Small intestine (tissue), 7 donors: ENCODE measurements around the gene TPSAB1. TPM values are rescaled to one million over a fixed set of nuclear protein-coding genes. Genes with fewer than 3 reads are reported as not detected.
A peak's percentile ranks its signal among the peaks of the same experiment; 100 is the strongest.

Source experiments
- DNase-seq, 2 donors: peaks; one replicate each; pipeline versions ENCODE4 v3.0.0 to v3.0.0-alpha.2; 2013
- FAIRE-seq: peaks from 2 replicates; lab custom pipeline; 2012; peaks lifted over from hg19 to GRCh38; lab: Jason Lieb, UNC
- H3K27ac ChIP-seq, 3 donors: one replicate each; pipeline ENCODE4 v1.5.1; 2013; ENCODE audit warnings: low read length in 2 of 3, mild to moderate bottlenecking in 2 of 3, control low read depth in 1 of 3, inconsistent platforms in 1 of 3, low read depth in 1 of 3, moderate library complexity in 1 of 3
- H3K27me3 ChIP-seq, 3 donors: one replicate each; pipeline ENCODE4 v1.6.1; 2013; ENCODE audit warnings: low read length in 3 of 3, inconsistent platforms in 1 of 3; ENCODE audit not compliant: control insufficient read depth in 3 of 3, insufficient read depth in 3 of 3
- H3K36me3 ChIP-seq, 3 donors: one replicate each; pipeline ENCODE4 v1.6.1; 2013; ENCODE audit warnings: low read length in 3 of 3, inconsistent platforms in 1 of 3, low read depth in 1 of 3, mild to moderate bottlenecking in 1 of 3, moderate library complexity in 1 of 3; ENCODE audit not compliant: control insufficient read depth in 3 of 3, insufficient read depth in 2 of 3
- H3K4me1 ChIP-seq, 3 donors: one replicate each; pipeline ENCODE4 v1.6.1; 2013; ENCODE audit warnings: low read length in 2 of 3, inconsistent platforms in 1 of 3, low read depth in 1 of 3, mild to moderate bottlenecking in 1 of 3, moderate library complexity in 1 of 3; ENCODE audit not compliant: control insufficient read depth in 3 of 3, insufficient read depth in 2 of 3
- H3K4me3 ChIP-seq, 3 donors: one replicate each; pipeline ENCODE4 v1.5.1; 2013; ENCODE audit warnings: low read length in 3 of 3, control low read depth in 1 of 3, inconsistent platforms in 1 of 3, low read depth in 1 of 3, mild to moderate bottlenecking in 1 of 3, moderate library complexity in 1 of 3
- H3K9me3 ChIP-seq, 2 donors: one replicate each; pipeline ENCODE4 v1.6.1; 2013; ENCODE audit warnings: low read depth in 1 of 2, low read length in 1 of 2; ENCODE audit not compliant: control insufficient read depth in 2 of 2, insufficient read depth in 1 of 2
- WGBS, 3 donors: extraction: QIAGEN DNeasy Blood & Tissue Kit; methylation state at CpG; one replicate each; pipeline ENCODE4 v1.1.7; 2013; 5-methylcytosine and 5-hydroxymethylcytosine counted together
- polyA plus RNA-seq, 4 donors: library from polyadenylated mRNA; stranded (reverse) in 3 of 4; unstranded in 1 of 4; fragments of 200-250 nt in 3 of 4; fragments of 120-200 nt in 1 of 4; gene quantifications; one replicate each; pipeline versions ENCODE4 v1.2.1 to v1.2.3, GENCODE V29; 2013
- donor health status: healthy with polysubstance abuse.
- donor health status: control.
- donor health status: control.
- donor health status: Bipolar disorder and iron deficiency.
- donor health status: healthy.

The TPSAB1 gene
- polyA plus RNA-seq, 4 donors = 0.10 to 50.5 (median 15.4) TPM

- H3K27me3 ChIP-seq = peaks cover 0 to 33% (median 17%) of the 10 kb centered on the region in 3 donors
Observed at GRCh38 chr16:1289477-1289866, 49.0 kb downstream of the TPSAB1 start.

GRCh38 chr16:1290063-1290501, 49.6 kb downstream of the TPSAB1 start:
- H3K27ac ChIP-seq = no peak overlapping the region
- H3K4me1 ChIP-seq = peaks cover 0 to 7% (median 0%) of the 10 kb centered on the region in 3 donors
- H3K9me3 ChIP-seq = no peaks in the 10 kb centered on the region
- FAIRE-seq = no peak
- no peak for DNase-seq
- no peaks in the 10 kb centered on the region for H3K36me3 ChIP-seq
- 35 to 74% (median 54%) methylated on average over 14 to 22 of the region's 22 CpGs for WGBS, 3 donors
- no peak overlapping the region for H3K4me3 ChIP-seq
- peaks cover 0 to 33% (median 17%) of the 10 kb centered on the region in 3 donors for H3K27me3 ChIP-seq

More at GRCh38 chr16:1289477-1289866, 49.0 kb downstream of the TPSAB1 start:
- WGBS, 3 donors = 16 to 27% (median 21%) methylated on average over 16 to 17 of the region's 17 CpGs
- H3K4me3 ChIP-seq = no peak overlapping the region
- no peaks in the 10 kb centered on the region for H3K36me3 ChIP-seq
- H3K4me1 ChIP-seq = peaks cover 0 to 7% (median 0%) of the 10 kb centered on the region in 3 donors
- FAIRE-seq (no peak), DNase-seq (no peak)
- H3K27ac ChIP-seq = no peak overlapping the region
- H3K9me3 ChIP-seq = no peaks in the 10 kb centered on the region

DNA sequence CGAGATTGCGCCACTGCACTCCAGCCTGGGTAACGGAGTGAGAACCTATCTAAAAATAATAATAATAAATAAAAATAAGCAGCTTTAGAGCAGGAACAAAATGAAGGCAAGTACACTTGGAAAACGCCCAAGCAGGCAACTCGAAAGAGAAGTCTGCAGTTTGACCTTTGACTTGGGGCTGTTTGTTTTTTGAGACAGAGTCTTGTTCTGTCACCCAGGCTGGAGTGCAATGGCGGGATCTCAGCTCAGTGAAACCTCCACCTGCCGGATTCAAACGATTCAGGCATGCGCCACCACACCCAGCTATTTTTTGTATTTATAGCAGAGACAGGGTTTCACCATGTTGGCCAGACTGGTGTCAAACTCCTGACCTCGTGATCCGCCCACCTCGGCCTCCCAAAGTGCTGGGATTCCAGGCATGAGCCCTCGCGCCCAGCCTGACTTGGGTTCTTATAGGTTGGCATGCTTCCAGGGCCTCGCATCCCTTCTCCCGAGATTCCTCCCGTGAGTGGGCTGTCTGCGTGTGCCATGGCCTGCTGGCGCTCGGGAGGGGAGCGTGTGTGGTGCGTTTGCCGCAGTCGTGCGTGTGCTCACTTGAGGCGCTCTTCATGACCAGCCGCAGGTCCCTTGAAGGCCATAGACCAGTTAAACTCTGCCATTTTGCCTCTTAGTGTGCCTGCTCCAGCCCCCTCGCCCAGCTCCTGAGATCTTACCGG, 50.5 kb downstream of the TPSAB1 start:
- Histone ChIP-seq H3K9me3 (no peaks in the 10 kb centered on the region), H3K27ac (no peak overlapping the region), H3K27me3 (peaks cover 0 to 29% (median 17%) of the 10 kb centered on the region in 3 donors), H3K4me3 (no peak overlapping the region), H3K36me3 (no peaks in the 10 kb centered on the region), H3K4me1 (peaks cover 0 to 7% (median 0%) of the 10 kb centered on the region in 3 donors)
- DNase-seq (peak in 1 of 2 donors; percentile 74), FAIRE-seq (no peak)
- 28 to 50% (median 45%) methylated on average over 29 of the region's 29 CpGs for WGBS, 3 donors

DNA sequence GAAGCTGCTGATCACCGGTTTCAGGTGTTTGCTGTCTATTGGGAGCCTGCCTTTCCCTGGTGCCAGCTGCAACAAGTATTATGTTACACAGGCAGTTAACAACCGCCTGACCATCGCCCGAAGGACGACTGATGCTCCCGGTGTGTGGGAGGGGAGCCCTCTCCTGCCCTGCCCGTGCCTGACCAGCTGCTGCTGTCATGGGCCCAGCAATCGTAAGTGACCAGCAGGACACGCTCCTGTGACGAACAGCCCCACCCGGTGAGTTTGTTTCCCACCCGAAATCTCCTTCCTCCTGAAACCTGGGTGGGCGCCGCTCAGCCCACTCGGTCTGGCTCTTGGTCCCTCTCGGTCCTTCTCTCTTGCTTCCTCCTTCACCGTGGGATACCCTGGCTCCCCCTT, 51.1 kb downstream of the TPSAB1 start:
- Histone ChIP-seq H3K4me1 (peaks cover 0 to 8% (median 0%) of the 10 kb centered on the region in 3 donors), H3K36me3 (no peaks in the 10 kb centered on the region), H3K4me3 (no peak overlapping the region), H3K9me3 (no peaks in the 10 kb centered on the region), H3K27me3 (peaks cover 0 to 24% (median 17%) of the 10 kb centered on the region in 3 donors), H3K27ac (no peak overlapping the region)
- no peak for DNase-seq
- WGBS, 3 donors = 52 to 55% (median 53%) methylated on average over 16 to 17 of the region's 17 CpGs
- no peak for FAIRE-seq

Other genes starting within 250 kb of the TPSAB1 start
- under 1 TPM in 2 of 4 donors, not detected in 2; 0.24 to 0.87 TPM for gene SSTR5, start 168.0 kb upstream of the TPSAB1 start, polyA plus RNA-seq
- gene C1QTNF8, start 144.5 kb upstream of the TPSAB1 start, polyA plus RNA-seq = under 1 TPM in 1 of 4 donors, not detected in 3; 0.07 TPM
- 1 to 10 TPM in 3 of 4 donors, under 1 TPM in 1; 0.22 to 7.0 (median 3.2) TPM for gene CACNA1H, start 87.6 kb upstream of the TPSAB1 start, polyA plus RNA-seq
- gene TPSG1, start 15.4 kb upstream of the TPSAB1 start, polyA plus RNA-seq = 10 to 100 TPM in 2 of 4 donors, 1 to 10 TPM in 2; 3.3 to 40.9 (median 14.0) TPM
- 10 to 100 TPM in 2 of 4 donors, 1 to 10 TPM in 1, under 1 TPM in 1; 0.47 to 58.7 (median 20.5) TPM for gene TPSB2, start 10.5 kb upstream of the TPSAB1 start, polyA plus RNA-seq
- 1 to 10 TPM in 1 of 4 donors, under 1 TPM in 2, not detected in 1; 0.06 to 1.3 (median 0.81) TPM for gene TPSD1, start 15.4 kb downstream of the TPSAB1 start, polyA plus RNA-seq
- gene UBE2I, start 68.9 kb downstream of the TPSAB1 start, polyA plus RNA-seq = 100 to 1,000 TPM in 1 of 4 donors, 10 to 100 TPM in 3; 38.7 to 123 (median 64.8) TPM
- 10 to 100 TPM in 1 of 4 donors, 1 to 10 TPM in 3; 4.5 to 10.5 (median 7.0) TPM for gene BAIAP3, start 92.9 kb downstream of the TPSAB1 start, polyA plus RNA-seq
- 10 to 100 TPM; 38.7 to 67.8 (median 57.3) TPM for gene TSR3, start 111.2 kb downstream of the TPSAB1 start, polyA plus RNA-seq
- 10 to 100 TPM; 34.3 to 84.7 (median 43.9) TPM for gene GNPTG, start 111.2 kb downstream of the TPSAB1 start, polyA plus RNA-seq
- gene UNKL, start 174.0 kb downstream of the TPSAB1 start, polyA plus RNA-seq = 10 to 100 TPM in 1 of 4 donors, 1 to 10 TPM in 3; 1.9 to 21.1 (median 4.6) TPM
- gene UQCC4, start 180.0 kb downstream of the TPSAB1 start, polyA plus RNA-seq = 10 to 100 TPM; 15.1 to 36.1 (median 28.2) TPM
- gene PERCC1, start 190.4 kb downstream of the TPSAB1 start, polyA plus RNA-seq = under 1 TPM in 2 of 4 donors, not detected in 2; 0.58 to 0.69 TPM
- gene CCDC154, start 203.9 kb downstream of the TPSAB1 start, polyA plus RNA-seq = 1 to 10 TPM in 2 of 4 donors, under 1 TPM in 1, not detected in 1; 0.76 to 1.4 (median 1.4) TPM
- 10 to 100 TPM; 28.4 to 88.3 (median 42.8) TPM for gene CLCN7, start 234.3 kb downstream of the TPSAB1 start, polyA plus RNA-seq
- under 1 TPM in 2 of 4 donors, not detected in 2; 0.04 to 0.07 TPM for gene PTX4, start 248.2 kb downstream of the TPSAB1 start, polyA plus RNA-seq